ENCODE measurements around the gene MRM3.

Gene MRM3

GRCh38 chr17:773016-773415, 9.1 kb upstream of the MRM3 start:
- Histone ChIP-seq H3K4me1 (ENCODE audit: insufficient read depth, low read length, severe bottlenecking) (peaks cover 5% of the 10 kb centered on the region), H3K36me3 (ENCODE audit: insufficient read depth, low read length) (peaks cover 87% of the 10 kb centered on the region), H4K20me1 (ENCODE audit: insufficient read depth, low read length) (no peaks in the 10 kb centered on the region), H3K4me3 (ENCODE audit: low read depth, low read length, poor library complexity, severe bottlenecking) (no peak overlapping the region), H3K27ac (ENCODE audit: low read depth, low read length, poor library complexity, severe bottlenecking) (no peak overlapping the region), H3K27me3 (ENCODE audit: insufficient read depth, low read length) (no peaks in the 10 kb centered on the region), H3K4me2 (ENCODE audit: low read length) (no peak overlapping the region), H3K9me2 (ENCODE audit: low read depth, low read length) (no peaks in the 10 kb centered on the region), H3F3A (ENCODE audit: insufficient read depth, low read length) (no peaks in the 10 kb centered on the region), H2AFZ (ENCODE audit: low read length) (no peak overlapping the region), H3K9ac (ENCODE audit: low read length) (no peak overlapping the region), H3K9me3 (ENCODE audit: low read length) (no peaks in the 10 kb centered on the region), H3K79me2 (ENCODE audit: insufficient read depth, low read length) (no peaks in the 10 kb centered on the region)
- TF ChIP-seq EZH2 (IDR thresholded peaks at IDR 0.05; ENCODE audit: borderline replicate concordance, low read length) (no peak), CTCF (IDR thresholded peaks at IDR 0.05; ENCODE audit: low read length) (no peak)

GRCh38 chr17:773467-774312, 8.5 kb upstream of the MRM3 start:
- no peak overlapping the region for H3K4me3 ChIP-seq (ENCODE audit: low read depth, low read length, poor library complexity, severe bottlenecking)
- no peaks in the 10 kb centered on the region for H3F3A ChIP-seq (ENCODE audit: insufficient read depth, low read length)
- no peak for TF ChIP-seq CTCF (IDR thresholded peaks at IDR 0.05; ENCODE audit: low read length)
- no peak for TF ChIP-seq EZH2 (IDR thresholded peaks at IDR 0.05; ENCODE audit: borderline replicate concordance, low read length)
- no peaks in the 10 kb centered on the region for H3K79me2 ChIP-seq (ENCODE audit: insufficient read depth, low read length)
- H3K4me2 ChIP-seq (ENCODE audit: low read length) = no peak overlapping the region
- no peak overlapping the region for H2AFZ ChIP-seq (ENCODE audit: low read length)
- H3K27me3 ChIP-seq (ENCODE audit: insufficient read depth, low read length) = no peaks in the 10 kb centered on the region
- no peaks in the 10 kb centered on the region for H3K9me2 ChIP-seq (ENCODE audit: low read depth, low read length)
- H3K27ac ChIP-seq (ENCODE audit: low read depth, low read length, poor library complexity, severe bottlenecking) = no peak overlapping the region
- H3K36me3 ChIP-seq (ENCODE audit: insufficient read depth, low read length) = peaks cover 94% of the 10 kb centered on the region
- H4K20me1 ChIP-seq (ENCODE audit: insufficient read depth, low read length) = no peaks in the 10 kb centered on the region
- H3K9ac ChIP-seq (ENCODE audit: low read length) = no peak overlapping the region
- peaks cover 5% of the 10 kb centered on the region for H3K4me1 ChIP-seq (ENCODE audit: insufficient read depth, low read length, severe bottlenecking)
- H3K9me3 ChIP-seq (ENCODE audit: low read length) = no peaks in the 10 kb centered on the region

- Histone ChIP-seq H3K9me2 (ENCODE audit: low read depth, low read length) (no peaks in the 10 kb centered on the region), H3K4me2 (ENCODE audit: low read length) (no peak overlapping the region), H3K27ac (ENCODE audit: low read depth, low read length, poor library complexity, severe bottlenecking) (no peak overlapping the region), H3K4me1 (ENCODE audit: insufficient read depth, low read length, severe bottlenecking) (peaks cover 5% of the 10 kb centered on the region), H3K9ac (ENCODE audit: low read length) (no peak overlapping the region), H3K9me3 (ENCODE audit: low read length) (no peaks in the 10 kb centered on the region), H3K27me3 (ENCODE audit: insufficient read depth, low read length) (no peaks in the 10 kb centered on the region), H3K4me3 (ENCODE audit: low read depth, low read length, poor library complexity, severe bottlenecking) (no peak overlapping the region), H3K79me2 (ENCODE audit: insufficient read depth, low read length) (no peaks in the 10 kb centered on the region), H3K36me3 (ENCODE audit: insufficient read depth, low read length) (peaks cover 90% of the 10 kb centered on the region), H4K20me1 (ENCODE audit: insufficient read depth, low read length) (no peaks in the 10 kb centered on the region), H2AFZ (ENCODE audit: low read length) (no peak overlapping the region), H3F3A (ENCODE audit: insufficient read depth, low read length) (no peaks in the 10 kb centered on the region)
- no peak for TF ChIP-seq CTCF (IDR thresholded peaks at IDR 0.05; ENCODE audit: low read length)
These were observed 7.9 kb upstream of the MRM3 start for GRCh38 chr17:774313-774584.

All from OCI-LY1 (cell line).